Activated CD4-positive, CD25-positive, alpha-beta regulatory T cell treated with anti-CD3 and anti-CD28 coated beads, Interleukin-2, amount 50 U/mL, for 72 hours (primary cell): ENCODE measurements around the gene ZMYND10.
"Not testable (repeated sequence)": the region's sequence is repeated elsewhere in the genome, so short reads cannot be mapped to it uniquely, and the experiment has no call there.

Experiments used
- DNase-seq: peaks from one replicate; pipeline ENCODE4 v3.0.0; 2021

Gene ZMYND10

DNA sequence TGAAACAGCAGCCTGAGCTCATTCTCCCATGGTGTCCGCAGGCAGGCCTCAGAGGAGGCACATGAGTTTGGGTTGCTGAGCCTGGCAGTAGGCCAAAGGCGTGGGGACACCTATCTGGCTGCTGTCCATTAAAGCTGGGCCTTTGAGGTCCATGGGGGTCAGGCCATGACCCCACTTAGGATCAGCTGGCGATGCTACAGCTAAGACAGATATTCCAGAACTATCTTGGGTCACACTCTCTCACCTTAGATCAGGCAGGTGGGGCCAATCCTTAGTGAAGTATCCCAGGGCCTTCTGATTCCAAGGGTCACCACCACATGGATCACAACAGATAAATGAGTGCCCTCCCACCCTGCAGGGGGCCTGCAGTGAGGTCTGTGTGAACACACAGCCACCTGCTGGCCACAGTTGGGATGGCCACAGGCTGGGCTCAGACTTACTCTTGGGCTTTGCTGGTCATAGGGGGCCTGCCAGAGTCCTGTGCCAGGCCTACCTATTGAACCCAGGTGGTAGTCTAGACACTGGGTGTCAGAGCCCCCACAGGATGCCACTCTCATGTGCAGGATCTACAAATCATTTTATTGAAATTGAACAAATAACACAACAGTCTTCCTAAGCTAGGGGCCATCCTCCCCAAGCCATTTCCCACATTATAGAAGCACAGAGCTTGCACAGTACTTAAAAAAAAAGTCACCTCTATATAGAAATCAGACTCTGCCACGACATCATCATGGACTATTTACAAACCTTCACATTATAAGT lies 21.0 kb downstream of the ZMYND10 start:
- peak; percentile 61 for DNase-seq

DNA sequence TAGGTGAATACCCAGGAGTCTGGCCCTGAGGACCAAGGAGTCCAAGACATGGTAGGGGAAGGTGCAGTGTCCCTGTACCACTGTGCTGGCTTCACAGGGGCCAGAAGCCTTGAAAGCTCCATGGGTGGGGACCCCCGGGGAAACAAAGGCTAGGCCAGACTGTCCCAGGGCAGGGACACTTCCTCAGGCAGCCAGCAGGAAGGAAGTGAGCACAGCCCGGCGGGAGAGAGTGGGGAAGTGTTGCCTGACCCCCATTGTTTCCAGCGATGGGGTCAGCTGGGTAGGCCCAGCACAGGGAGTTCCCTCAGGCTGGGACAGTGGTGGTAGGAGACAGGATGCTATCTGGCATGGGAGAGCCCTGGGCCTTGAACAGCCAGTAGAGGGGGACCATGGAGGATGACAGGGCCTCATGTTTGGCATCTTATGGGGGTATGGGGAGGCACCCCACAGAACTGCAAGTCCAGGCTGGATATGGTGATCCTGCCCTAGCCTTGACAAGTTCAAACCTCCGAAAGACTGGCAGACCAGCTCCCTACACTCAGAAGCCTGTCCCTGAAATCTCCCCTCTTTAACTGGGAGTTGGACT lies 21.8 kb downstream of the ZMYND10 start:
- no peak for DNase-seq

DNA sequence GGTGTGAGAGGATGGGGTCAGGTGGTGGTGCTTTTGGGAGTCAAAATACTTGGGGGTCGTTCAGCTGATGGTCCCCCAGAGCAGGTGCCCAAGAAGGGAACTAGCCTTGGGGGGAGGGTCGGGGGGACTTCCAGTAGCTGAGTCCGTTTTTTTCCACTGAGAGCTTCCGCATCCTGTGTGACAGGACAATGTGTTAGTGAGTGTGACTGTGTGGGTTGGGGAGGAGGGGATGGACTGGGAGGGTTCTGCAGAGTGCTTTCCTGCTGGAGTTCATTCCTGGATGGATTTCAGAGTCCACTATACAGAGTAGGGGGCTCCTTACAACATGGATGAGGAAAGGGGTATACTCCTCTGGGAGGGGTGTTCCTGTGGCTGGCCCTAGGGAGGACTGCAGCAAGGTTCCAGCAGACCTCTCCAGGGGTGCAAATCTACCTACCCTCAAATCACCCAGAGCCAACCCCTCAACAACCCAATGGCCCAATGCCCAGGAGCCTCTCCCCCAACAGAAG lies 22.4 kb downstream of the ZMYND10 start:
- DNase-seq: no peak

DNA sequence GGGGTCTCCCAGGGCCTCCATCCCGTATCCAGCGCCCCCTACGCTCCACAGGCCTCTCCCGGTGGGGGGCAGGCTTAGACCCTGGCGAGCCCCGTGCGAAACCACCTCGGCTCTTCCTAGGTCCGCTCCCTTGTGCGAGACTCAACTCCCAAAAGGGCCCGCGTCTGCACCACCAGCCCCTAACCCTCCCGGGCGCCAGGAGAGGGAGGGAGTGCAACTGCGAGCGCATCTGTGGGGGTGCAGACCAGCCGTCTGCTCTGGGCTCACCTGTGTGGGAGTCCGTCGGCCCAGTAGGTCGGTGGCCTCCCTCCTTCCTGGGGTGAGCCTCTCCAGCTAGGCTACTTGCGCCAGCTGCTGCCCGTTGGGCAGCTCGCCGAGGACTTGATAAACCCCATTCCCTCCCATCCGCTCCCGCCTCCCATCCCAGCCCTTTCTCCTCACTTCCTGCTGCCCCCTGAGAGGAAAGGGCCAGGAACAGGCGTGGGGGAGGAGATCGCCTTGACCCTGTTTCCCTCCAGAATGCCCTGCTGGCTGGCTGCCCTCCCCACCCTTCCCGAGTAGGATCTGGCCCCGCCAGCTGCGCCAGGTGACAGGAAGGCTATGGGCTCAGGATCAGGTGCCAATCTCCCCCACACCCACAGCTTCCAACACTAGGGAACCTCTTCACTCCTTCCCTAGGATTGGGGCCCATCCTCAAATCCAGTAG lies 23.0 kb downstream of the ZMYND10 start, which contains the start of gene HYAL2:
Gene HYAL2, minus strand, starts transcription at position 360 of the 706 bp plus-strand sequence. CDS start 2,256 bp downstream, outside the sequence.
- no peak for DNase-seq

DNA sequence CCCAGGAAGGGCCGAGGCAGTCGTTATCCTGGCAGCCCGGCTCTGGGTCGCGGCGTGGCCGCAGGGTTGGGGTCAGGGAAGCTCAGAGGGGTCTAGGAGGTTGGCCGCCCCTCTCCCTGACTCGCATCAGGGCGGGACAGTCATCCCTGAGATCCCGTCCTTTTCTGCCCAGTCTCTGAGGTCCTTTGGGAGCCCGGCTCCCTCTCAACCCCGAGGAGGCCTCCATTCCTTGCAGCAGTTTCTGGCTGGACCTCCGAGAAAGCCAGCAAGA lies 23.5 kb downstream of the ZMYND10 start:
- DNase-seq: no peak

DNA sequence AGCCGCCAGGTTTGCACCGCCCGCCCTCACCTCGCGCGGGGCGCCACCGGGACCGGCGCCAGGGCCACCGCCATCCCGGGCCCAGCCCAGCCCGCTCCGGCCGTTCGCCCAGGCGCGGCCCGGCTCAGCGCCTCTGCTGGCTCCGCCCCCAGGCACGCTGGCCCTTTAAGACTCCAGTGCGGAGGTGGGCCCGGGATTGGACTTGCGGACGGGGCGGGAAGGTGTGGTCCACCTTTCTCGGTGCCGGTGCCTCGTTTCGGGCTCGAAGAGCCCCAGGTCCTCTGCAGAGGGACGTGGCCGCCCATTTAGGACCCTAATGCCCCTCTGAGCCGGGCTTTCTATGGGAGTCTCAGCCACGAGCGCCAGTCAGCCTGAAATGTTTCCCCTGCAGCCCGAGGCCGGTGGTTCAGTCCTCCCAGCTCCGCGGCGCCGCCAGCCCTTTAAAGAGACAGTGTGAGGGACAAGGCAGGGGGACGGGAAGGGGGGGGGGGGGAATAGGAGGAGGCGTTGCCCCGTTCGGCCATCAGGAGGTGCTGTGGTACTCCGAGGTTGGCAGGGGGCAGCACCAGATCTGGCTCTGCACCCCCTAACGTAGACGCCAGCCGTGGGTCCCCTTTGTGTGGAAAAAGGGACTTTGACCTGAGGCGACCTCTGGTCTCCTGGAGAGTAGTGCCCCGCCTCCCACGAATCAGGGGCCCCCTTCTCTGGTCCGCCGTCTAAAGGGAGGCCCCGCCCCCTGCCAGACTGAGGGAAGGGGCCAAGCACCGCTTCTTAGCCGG lies 24.0 kb downstream of the ZMYND10 start:
- peak; percentile 85 for DNase-seq

DNA sequence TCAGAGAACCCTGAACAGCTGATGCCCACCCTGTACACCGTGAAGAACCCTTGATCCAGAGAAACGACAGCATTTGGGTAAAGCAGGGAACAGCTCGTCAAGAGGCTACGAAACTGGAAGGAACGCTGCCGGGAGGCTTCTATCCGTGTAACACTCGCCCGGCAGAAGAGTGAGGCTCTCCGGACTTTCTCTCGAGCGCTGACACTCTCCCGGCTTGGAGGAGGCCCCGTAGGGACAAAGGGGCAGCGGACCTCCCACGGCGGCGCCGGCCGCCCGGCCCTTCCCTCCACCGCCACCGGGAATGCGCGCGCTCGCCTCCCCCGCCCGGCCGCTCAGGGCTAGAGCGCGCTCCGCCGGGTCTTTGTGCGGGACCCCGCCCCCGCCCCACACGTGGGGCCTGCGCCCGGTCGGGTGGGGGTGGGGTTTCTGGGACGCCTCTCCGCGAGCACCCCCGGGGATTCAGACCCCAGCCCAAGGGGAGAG lies 24.6 kb downstream of the ZMYND10 start:
- no peak for DNase-seq

DNA sequence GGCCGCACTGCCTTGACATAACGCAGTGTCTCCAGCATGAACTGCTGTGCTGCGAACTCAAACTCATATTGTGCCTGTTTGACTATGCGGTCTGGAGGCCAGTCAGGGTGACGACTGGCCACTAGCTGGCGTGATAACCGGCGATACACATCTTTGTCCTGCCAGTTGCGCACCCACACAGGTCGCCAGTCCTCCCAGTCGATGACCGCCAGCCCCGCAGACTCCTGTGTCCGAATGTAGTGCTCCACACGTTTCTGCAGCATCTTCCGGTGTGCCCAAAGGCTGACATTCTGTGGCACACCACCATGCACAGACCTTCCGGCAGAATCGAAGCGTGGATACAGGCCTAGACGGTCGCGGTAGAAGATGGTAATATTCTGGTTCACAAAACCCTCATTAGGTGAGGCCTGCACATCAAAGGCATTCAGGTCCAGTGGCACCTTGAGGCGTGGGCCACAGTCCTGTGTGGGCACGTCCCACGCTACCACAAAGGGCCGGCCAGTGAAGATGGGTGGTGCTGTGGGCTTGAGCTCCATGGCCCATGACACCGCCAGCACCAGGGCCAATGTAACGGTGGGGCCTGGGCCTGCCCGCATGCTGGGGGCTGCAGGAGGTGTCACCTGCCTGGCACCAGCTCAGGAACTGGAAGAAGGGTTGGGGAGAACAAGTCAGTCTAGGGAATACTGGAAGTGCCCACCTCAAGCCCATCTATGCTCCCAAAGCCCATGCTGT lies 25.5 kb downstream of the ZMYND10 start:
- DNase-seq: no peak

DNA sequence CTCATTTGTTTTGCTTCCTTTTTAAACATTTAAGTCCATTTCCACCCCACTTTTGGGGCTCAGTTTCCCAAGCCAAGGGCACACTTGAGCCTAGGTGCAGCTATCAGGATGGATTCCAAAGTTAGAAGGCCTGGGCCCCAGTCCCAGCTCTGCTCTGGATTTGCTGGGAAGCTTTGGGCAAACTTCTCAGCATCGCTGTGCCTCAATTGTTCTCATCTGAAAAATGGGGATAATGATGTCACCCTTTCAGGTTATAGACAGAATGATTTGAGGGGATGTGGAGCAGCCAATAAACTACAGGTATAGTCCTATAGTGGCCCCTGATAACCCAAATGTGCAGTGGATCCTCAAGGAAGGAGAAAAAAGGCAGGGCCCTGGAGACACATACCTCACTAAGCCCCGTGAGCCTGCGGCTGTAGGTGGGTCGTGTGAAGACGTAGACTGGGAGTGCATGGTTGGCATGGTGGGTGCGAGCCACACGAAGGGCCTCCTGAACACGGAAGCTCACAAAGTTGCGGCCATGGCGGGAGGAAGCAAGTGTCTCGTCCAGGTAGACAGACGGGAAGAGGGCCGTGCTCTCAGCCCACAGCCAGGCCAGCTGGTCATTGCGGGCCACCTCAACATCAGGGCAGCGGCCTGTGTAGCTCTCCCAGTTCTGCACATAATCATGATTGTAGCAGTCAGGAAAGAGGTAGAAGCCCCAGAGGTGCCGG lies 26.2 kb downstream of the ZMYND10 start:
- no peak for DNase-seq

DNA sequence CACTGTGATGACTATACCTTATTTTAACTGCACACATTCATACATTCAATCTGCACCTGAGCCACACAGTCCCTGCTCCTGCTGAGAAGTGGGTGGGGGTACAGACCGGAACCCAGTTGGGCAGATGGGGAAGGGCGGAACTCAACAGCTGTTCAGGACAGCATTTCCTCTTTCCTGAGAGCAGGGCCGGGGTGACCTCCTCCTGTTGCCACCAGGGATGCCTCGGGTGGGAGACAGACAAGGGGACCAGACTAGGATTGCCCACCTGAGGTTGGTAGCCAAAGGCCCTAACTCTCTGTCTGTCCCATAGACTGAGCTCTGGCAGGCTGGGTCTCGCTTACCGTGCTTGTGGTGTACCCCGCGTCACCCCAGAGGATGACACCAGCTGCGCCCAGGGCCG lies 26.9 kb downstream of the ZMYND10 start:
- DNase-seq: no peak

DNA sequence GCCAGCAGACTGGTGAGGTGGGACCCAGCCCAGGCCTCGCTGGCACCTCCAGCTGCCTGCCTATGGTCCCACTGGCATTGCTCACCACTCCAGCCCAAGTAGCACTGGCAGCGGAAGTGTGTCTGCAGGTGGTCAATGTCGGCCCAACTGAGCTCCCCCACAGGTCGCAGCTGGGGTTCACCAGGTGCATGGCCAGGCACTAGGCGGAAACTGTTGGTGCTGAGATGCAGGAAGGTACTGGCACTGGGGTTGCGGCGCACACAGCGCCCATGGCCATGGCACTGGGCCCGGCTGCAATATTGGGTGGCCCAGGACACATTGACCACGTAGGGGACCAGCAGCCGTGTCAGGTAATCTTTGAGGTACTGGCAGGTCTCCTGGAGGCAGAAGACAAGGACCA lies 27.4 kb downstream of the ZMYND10 start:
- no peak for DNase-seq

DNA sequence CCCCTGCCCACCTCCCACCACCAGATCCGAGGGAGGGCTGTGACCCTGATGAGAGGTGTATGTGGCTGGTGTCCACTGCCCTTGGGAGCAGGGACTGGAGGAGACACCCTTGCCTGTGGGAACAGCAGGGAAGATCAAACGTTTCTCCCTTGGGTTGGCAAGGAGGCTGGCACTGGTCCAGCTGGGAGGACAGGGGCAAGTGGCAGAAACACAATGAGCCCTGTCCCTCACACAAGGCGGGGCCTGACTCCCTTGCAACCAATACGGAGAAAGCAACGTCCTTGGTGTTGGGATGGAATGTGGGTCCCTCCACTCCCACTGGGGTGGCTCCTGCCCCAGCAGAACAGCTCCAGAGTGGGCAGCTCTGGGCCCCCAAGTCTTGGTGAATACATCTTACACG lies 28.2 kb downstream of the ZMYND10 start:
- DNase-seq: no peak

DNA sequence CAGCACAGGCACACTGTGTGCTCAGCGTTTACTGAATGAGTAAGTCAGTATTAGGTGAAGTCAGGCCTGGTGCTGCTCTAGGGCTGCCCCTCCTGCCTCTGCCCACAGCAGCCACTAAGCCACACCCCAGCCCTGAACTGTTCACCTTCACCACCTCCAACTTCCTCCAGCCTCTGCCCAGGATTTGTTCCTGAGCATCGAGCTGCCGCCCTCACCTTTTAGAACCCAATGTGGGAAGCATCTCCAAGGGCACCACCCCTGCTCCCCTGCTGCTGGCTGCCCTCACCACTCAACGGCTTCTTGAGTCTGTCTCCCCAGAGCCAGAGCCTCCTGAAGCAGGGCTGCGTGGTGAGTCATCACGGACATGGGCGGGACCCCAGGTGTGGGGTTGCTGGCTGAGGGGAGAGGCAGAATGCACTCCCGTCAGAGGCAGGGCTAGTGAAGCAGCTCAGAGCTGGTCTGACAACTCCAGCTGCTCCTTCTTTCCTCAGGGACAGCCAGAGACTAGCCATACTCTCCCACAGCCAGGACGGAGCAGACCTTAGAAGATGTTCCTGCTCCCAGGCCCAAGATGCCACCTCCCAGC lies 28.8 kb downstream of the ZMYND10 start:
- DNase-seq: no peak

DNA sequence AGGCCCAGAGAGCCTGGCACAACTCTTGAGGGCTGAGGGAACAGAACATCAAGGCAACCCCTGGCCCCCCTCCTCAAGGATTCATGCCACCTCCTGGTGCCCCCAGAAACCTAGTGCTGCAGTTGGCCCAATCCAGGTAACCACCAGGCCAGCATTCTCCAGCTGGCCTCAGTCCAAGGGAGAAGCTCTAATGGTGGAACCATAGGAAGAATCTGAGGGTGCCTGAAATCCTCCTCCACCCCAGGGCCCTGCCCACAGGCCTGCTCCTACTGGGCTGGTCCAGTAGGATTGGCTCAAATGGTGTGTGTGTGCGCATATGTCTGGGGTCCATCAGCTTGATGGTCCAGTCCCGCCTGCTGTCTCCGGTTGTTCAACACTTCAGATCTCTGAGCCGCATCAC lies 30.7 kb downstream of the ZMYND10 start:
- no peak for DNase-seq

DNA sequence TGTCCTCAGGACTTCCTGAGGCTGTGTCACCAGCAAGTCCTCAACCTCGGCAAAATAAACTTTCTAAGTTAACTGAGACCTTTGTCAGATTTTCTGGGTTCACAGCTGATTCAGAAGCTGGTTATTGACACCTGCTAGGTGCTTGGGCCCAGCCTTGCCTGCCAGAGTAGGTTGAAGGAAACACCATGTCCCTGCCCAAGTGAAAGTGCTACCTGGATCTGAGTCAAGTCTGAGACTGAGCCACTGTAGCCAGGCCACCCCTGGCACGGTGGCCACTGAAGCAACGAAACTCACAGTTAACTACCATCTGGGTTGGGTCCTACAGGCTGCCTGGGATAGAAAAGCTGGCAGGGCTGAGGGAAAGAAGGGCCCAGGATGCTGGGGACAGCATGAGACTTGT lies 31.2 kb downstream of the ZMYND10 start:
- no peak for DNase-seq

DNA sequence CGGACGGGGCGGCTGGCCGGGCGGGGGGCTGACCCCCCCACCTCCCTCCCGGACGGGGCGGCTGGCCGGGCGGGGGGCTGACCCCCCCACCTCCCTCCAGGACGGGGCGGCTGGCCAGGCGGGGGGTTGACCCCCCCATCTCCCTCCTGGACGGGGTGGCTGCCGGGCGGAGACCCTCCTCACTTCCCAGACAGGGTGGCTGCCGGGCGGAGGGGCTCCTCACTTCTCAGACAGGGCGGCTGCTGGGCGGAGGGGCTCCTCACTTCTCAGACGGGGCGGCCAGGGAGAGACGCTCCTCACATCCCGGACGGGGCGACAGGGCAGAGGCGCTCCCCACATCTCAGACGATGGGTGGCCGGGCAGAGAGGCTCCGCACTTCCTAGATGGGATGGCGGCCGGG lies 33.5 kb downstream of the ZMYND10 start:
- DNase-seq: not testable (repeated sequence)

DNA sequence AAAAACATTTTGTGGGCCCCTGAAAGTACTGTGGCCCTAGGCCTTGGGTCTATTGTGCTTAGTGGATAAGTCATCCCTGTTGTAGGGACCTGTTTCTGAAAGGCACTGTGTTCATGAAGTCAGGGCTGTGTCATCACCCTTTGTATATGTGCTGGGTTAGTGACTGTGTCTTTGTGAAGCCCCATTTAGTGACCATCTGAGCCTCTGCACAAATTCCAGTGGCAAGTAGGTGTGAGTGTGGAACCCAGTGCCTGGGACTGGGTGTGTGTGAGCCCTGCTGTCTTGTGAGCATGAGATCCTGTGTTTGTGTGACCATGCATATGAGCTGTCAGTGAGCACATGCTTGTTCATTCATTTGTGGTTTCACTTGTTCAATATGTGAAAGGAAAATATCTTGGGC lies 40.9 kb downstream of the ZMYND10 start:
- no peak for DNase-seq

DNA sequence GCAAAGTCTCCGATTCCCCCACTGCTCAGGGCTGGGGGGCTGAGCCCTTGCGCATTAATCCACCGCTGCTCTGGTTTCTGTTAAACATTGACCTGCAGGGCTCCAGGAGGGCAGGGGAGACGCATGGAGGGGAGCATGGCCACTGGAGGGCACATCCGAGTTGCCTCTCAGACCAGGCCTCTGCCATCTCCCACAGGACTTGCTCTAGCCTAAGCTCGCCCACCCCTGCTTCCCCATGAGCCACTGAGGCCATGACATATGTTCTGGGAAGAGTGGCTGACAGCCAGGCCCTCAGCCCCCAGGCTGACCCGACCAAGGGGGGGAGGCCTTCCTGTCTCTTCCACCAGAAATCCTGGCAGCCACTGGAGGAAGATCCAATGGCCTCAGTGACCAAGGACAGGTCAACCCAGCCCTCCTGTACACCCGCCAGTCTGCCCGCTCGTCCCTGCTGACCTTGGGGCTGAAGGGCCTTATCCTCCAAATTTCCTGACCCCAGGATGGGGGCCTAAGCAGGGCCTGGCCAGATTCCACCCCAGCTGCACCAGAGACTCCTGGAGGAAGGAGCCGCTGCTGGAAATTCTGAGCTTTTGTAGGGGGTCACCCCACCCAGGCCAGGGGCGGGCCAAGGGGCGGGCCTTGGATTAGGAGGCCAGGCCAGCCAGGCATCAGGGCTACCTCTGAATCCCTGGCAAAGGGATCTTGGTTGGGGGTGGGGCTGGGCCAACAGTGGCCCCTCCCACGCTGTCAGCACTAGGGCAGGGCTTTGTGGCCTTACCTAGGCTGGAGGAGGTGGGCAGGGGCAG lies 42.3 kb downstream of the ZMYND10 start, which contains the start of gene HYAL1:
Gene HYAL1, minus strand, starts transcription at position 562 of the 803 bp plus-strand sequence. CDS start 618 bp downstream, outside the sequence.
- DNase-seq: no peak

DNA sequence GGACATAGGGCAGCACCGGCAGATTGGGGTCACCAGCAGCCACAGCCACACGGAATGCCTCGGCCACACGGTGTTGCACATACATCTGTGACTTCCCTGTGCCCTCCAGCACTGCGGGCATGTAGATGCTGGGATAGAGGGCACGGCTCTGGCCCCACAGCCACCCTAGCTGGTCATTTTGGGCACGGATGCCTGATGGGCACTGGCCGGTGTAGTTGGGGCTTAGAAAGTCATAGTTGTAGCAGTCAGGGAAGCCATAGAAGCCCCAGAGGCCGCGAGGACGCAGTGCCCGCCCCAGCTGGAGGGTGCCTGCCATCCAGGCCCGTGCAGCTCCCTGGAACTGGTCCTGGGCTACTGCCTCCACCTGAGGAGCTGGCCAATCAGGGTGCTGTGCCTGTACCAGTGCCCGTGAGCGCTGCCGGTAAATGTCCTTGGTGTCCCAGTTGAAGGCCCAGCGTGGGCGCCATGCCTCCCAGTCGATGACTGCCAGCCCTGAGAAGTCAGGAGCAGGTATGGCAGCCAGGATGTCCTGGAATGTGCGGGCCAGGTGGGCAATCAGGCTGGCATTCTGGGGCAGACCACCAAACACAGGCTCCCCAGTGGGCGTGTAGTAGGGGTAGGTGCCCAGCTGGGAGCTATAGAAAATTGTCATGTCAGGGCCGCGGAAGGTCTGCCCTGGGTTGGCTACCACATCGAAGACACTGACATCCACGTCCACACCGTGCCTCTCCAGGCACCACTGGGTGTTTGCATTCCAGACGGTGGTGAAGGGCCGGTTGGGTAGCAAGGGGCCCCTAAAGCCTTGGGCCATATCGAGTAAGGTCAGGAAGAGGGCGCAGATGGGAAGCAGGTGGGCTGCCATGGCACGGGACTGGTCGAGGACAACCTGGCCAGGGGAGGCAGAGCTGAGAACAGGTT lies 43.2 kb downstream of the ZMYND10 start:
- no peak for DNase-seq
